ENCODE results near the gene AP2A2.
A peak's percentile ranks its signal among the peaks of the same experiment; 100 is the strongest.

AP2A2 gene

GRCh38 chr11:932435-932834 is 6.8 kb downstream of the AP2A2 start:
- peaks cover 10 to 69% (median 60%) of the 10 kb centered on the region in 5 donors for H3K4me1 ChIP-seq (ENCODE audit: control insufficient read depth in 5 of 5, insufficient read depth in 5 of 5, low read length in 5 of 5)
- H3K4me3 ChIP-seq (ENCODE audit: low read depth in 1 of 5, low read length in 5 of 5): no peak overlapping the region
- peak overlapping the region in 1 of 5 donors; percentile 43 for H3K9ac ChIP-seq (ENCODE audit: low read length in 5 of 5)
- H3K27me3 ChIP-seq (ENCODE audit: control insufficient read depth in 5 of 5, insufficient read depth in 4 of 5, low read length in 5 of 5): no peaks in the 10 kb centered on the region
- peaks cover 0 to 16% (median 3%) of the 10 kb centered on the region in 5 donors for H3K36me3 ChIP-seq (ENCODE audit: control insufficient read depth in 5 of 5, insufficient read depth in 5 of 5, low read length in 5 of 5)
- H3K9me3 ChIP-seq (ENCODE audit: control insufficient read depth in 5 of 5, low read length in 5 of 5): no peaks in the 10 kb centered on the region
- peak overlapping the region; percentile 63 for H3K27ac ChIP-seq (ENCODE audit: low read depth, low read length)

- Histone ChIP-seq H3K4me1 (ENCODE audit: control insufficient read depth in 5 of 5, insufficient read depth in 5 of 5, low read length in 5 of 5) (peaks cover 10 to 68% (median 54%) of the 10 kb centered on the region in 5 donors), H3K27me3 (ENCODE audit: control insufficient read depth in 5 of 5, insufficient read depth in 4 of 5, low read length in 5 of 5) (no peaks in the 10 kb centered on the region), H3K9ac (ENCODE audit: low read length in 5 of 5) (peak overlapping the region in 2 of 5 donors; percentile 43 to 68), H3K36me3 (ENCODE audit: control insufficient read depth in 5 of 5, insufficient read depth in 5 of 5, low read length in 5 of 5) (peaks cover 0 to 15% (median 0%) of the 10 kb centered on the region in 5 donors), H3K27ac (ENCODE audit: low read depth, low read length) (peak overlapping the region; percentile 63), H3K4me3 (ENCODE audit: low read depth in 1 of 5, low read length in 5 of 5) (peak overlapping the region in 3 of 5 donors; percentile 16 to 38 (median 23)), H3K9me3 (ENCODE audit: control insufficient read depth in 5 of 5, low read length in 5 of 5) (no peaks in the 10 kb centered on the region)
These were observed 7.6 kb downstream of the AP2A2 start for GRCh38 chr11:933142-933851.

GRCh38 chr11:933936-934335 is 8.3 kb downstream of the AP2A2 start:
- peak overlapping the region in 2 of 5 donors; percentile 16 to 23 for H3K4me3 ChIP-seq (ENCODE audit: low read depth in 1 of 5, low read length in 5 of 5)
- no peaks in the 10 kb centered on the region for H3K9me3 ChIP-seq (ENCODE audit: control insufficient read depth in 5 of 5, low read length in 5 of 5)
- H3K27me3 ChIP-seq (ENCODE audit: control insufficient read depth in 5 of 5, insufficient read depth in 4 of 5, low read length in 5 of 5): no peaks in the 10 kb centered on the region
- peaks cover 10 to 62% (median 47%) of the 10 kb centered on the region in 5 donors for H3K4me1 ChIP-seq (ENCODE audit: control insufficient read depth in 5 of 5, insufficient read depth in 5 of 5, low read length in 5 of 5)
- peak overlapping the region in 1 of 5 donors; percentile 68 for H3K9ac ChIP-seq (ENCODE audit: low read length in 5 of 5)
- peak overlapping the region; percentile 63 for H3K27ac ChIP-seq (ENCODE audit: low read depth, low read length)
- H3K36me3 ChIP-seq (ENCODE audit: control insufficient read depth in 5 of 5, insufficient read depth in 5 of 5, low read length in 5 of 5): peaks cover 0 to 11% (median 0%) of the 10 kb centered on the region in 5 donors

- Histone ChIP-seq H3K9me3 (ENCODE audit: control insufficient read depth in 5 of 5, low read length in 5 of 5) (no peaks in the 10 kb centered on the region), H3K4me1 (ENCODE audit: control insufficient read depth in 5 of 5, insufficient read depth in 5 of 5, low read length in 5 of 5) (peaks cover 10 to 56% (median 42%) of the 10 kb centered on the region in 5 donors), H3K27ac (ENCODE audit: low read depth, low read length) (no peak overlapping the region), H3K4me3 (ENCODE audit: low read depth in 1 of 5, low read length in 5 of 5) (peak overlapping the region in 1 of 5 donors; percentile 23), H3K27me3 (ENCODE audit: control insufficient read depth in 5 of 5, insufficient read depth in 4 of 5, low read length in 5 of 5) (no peaks in the 10 kb centered on the region), H3K9ac (ENCODE audit: low read length in 5 of 5) (peak overlapping the region in 1 of 5 donors; percentile 23), H3K36me3 (ENCODE audit: control insufficient read depth in 5 of 5, insufficient read depth in 5 of 5, low read length in 5 of 5) (peaks cover 0 to 8% (median 0%) of the 10 kb centered on the region in 5 donors)
These were observed 8.9 kb downstream of the AP2A2 start for GRCh38 chr11:934527-934926.

- Histone ChIP-seq H3K4me1 (ENCODE audit: control insufficient read depth in 5 of 5, insufficient read depth in 5 of 5, low read length in 5 of 5) (peaks cover 9 to 55% (median 44%) of the 10 kb centered on the region in 5 donors), H3K27ac (ENCODE audit: low read depth, low read length) (no peak overlapping the region)
These were observed 10.5 kb downstream of the AP2A2 start for GRCh38 chr11:936199-936598.

GRCh38 chr11:937841-938261 is 12.2 kb downstream of the AP2A2 start:
- H3K4me3 ChIP-seq (ENCODE audit: low read depth in 1 of 5, low read length in 5 of 5): no peak overlapping the region
- no peak overlapping the region for H3K9ac ChIP-seq (ENCODE audit: low read length in 5 of 5)
- peaks cover 7 to 50% (median 33%) of the 10 kb centered on the region in 5 donors for H3K4me1 ChIP-seq (ENCODE audit: control insufficient read depth in 5 of 5, insufficient read depth in 5 of 5, low read length in 5 of 5)
- H3K9me3 ChIP-seq (ENCODE audit: control insufficient read depth in 5 of 5, low read length in 5 of 5): no peaks in the 10 kb centered on the region
- no peak overlapping the region for H3K27ac ChIP-seq (ENCODE audit: low read depth, low read length)
- no peaks in the 10 kb centered on the region for H3K27me3 ChIP-seq (ENCODE audit: control insufficient read depth in 5 of 5, insufficient read depth in 4 of 5, low read length in 5 of 5)
- H3K36me3 ChIP-seq (ENCODE audit: control insufficient read depth in 5 of 5, insufficient read depth in 5 of 5, low read length in 5 of 5): peaks cover 0 to 11% (median 0%) of the 10 kb centered on the region in 5 donors

More at GRCh38 chr11:936199-936598, 10.5 kb downstream of the AP2A2 start:
- H3K4me3 ChIP-seq (ENCODE audit: low read depth in 1 of 5, low read length in 5 of 5): no peak overlapping the region
- peaks cover 0 to 11% (median 0%) of the 10 kb centered on the region in 5 donors for H3K36me3 ChIP-seq (ENCODE audit: control insufficient read depth in 5 of 5, insufficient read depth in 5 of 5, low read length in 5 of 5)
- no peaks in the 10 kb centered on the region for H3K9me3 ChIP-seq (ENCODE audit: control insufficient read depth in 5 of 5, low read length in 5 of 5)
- no peak overlapping the region for H3K9ac ChIP-seq (ENCODE audit: low read length in 5 of 5)
- H3K27me3 ChIP-seq (ENCODE audit: control insufficient read depth in 5 of 5, insufficient read depth in 4 of 5, low read length in 5 of 5): no peaks in the 10 kb centered on the region

GRCh38 chr11:940496-941135 is 14.9 kb downstream of the AP2A2 start:
- H3K27me3 ChIP-seq (ENCODE audit: control insufficient read depth in 5 of 5, insufficient read depth in 4 of 5, low read length in 5 of 5): no peaks in the 10 kb centered on the region
- H3K27ac ChIP-seq (ENCODE audit: low read depth, low read length): no peak overlapping the region
- H3K9me3 ChIP-seq (ENCODE audit: control insufficient read depth in 5 of 5, low read length in 5 of 5): no peaks in the 10 kb centered on the region
- H3K4me1 ChIP-seq (ENCODE audit: control insufficient read depth in 5 of 5, insufficient read depth in 5 of 5, low read length in 5 of 5): peaks cover 0 to 46% (median 25%) of the 10 kb centered on the region in 5 donors
- peak overlapping the region in 2 of 5 donors; percentile 0 to 26 for H3K4me3 ChIP-seq (ENCODE audit: low read depth in 1 of 5, low read length in 5 of 5)
- peak overlapping the region in 1 of 5 donors; percentile 26 for H3K9ac ChIP-seq (ENCODE audit: low read length in 5 of 5)
- peaks cover 0 to 26% (median 8%) of the 10 kb centered on the region in 5 donors for H3K36me3 ChIP-seq (ENCODE audit: control insufficient read depth in 5 of 5, insufficient read depth in 5 of 5, low read length in 5 of 5)

- H3K9ac ChIP-seq (ENCODE audit: low read length in 5 of 5): peak overlapping the region in 1 of 5 donors; percentile 40
- no peak overlapping the region for H3K4me3 ChIP-seq (ENCODE audit: low read depth in 1 of 5, low read length in 5 of 5)
- H3K4me1 ChIP-seq (ENCODE audit: control insufficient read depth in 5 of 5, insufficient read depth in 5 of 5, low read length in 5 of 5): peaks cover 0 to 40% (median 22%) of the 10 kb centered on the region in 5 donors
- peaks cover 0 to 28% (median 14%) of the 10 kb centered on the region in 5 donors for H3K36me3 ChIP-seq (ENCODE audit: control insufficient read depth in 5 of 5, insufficient read depth in 5 of 5, low read length in 5 of 5)
- H3K9me3 ChIP-seq (ENCODE audit: control insufficient read depth in 5 of 5, low read length in 5 of 5): no peaks in the 10 kb centered on the region
- no peak overlapping the region for H3K27ac ChIP-seq (ENCODE audit: low read depth, low read length)
- H3K27me3 ChIP-seq (ENCODE audit: control insufficient read depth in 5 of 5, insufficient read depth in 4 of 5, low read length in 5 of 5): no peaks in the 10 kb centered on the region
These were observed 17.2 kb downstream of the AP2A2 start for GRCh38 chr11:942823-943222.

- no peak overlapping the region for H3K4me3 ChIP-seq (ENCODE audit: low read depth in 1 of 5, low read length in 5 of 5)
- no peak overlapping the region for H3K9ac ChIP-seq (ENCODE audit: low read length in 5 of 5)
- H3K4me1 ChIP-seq (ENCODE audit: control insufficient read depth in 5 of 5, insufficient read depth in 5 of 5, low read length in 5 of 5): peaks cover 0 to 37% (median 22%) of the 10 kb centered on the region in 5 donors
- H3K9me3 ChIP-seq (ENCODE audit: control insufficient read depth in 5 of 5, low read length in 5 of 5): peaks cover 0 to 3% (median 0%) of the 10 kb centered on the region in 5 donors
- no peaks in the 10 kb centered on the region for H3K27me3 ChIP-seq (ENCODE audit: control insufficient read depth in 5 of 5, insufficient read depth in 4 of 5, low read length in 5 of 5)
- H3K27ac ChIP-seq (ENCODE audit: low read depth, low read length): no peak overlapping the region
- peaks cover 2 to 33% (median 14%) of the 10 kb centered on the region in 5 donors for H3K36me3 ChIP-seq (ENCODE audit: control insufficient read depth in 5 of 5, insufficient read depth in 5 of 5, low read length in 5 of 5)
These were observed 19.2 kb downstream of the AP2A2 start for GRCh38 chr11:944711-945470.

Data from subcutaneous abdominal adipose tissue (tissue), 5 donors.